Loucy (cell line): ENCODE data around the gene VANGL2.

Experiments used
- H2AFZ ChIP-seq: fragments of 200-600 bp; sonication (generic); 2 replicates; pipeline ENCODE4 v1.6.0; 2016; ENCODE audit warnings: antibody characterized with exemption, mild to moderate bottlenecking, low read length, moderate library complexity
- H3F3A ChIP-seq: fragments of 200-600 bp; 2 replicates; pipeline ENCODE4 v1.6.0; 2016; ENCODE audit warnings: antibody characterized with exemption, low read depth, mild to moderate bottlenecking
- H3K27me3 ChIP-seq: fragments of 200-600 bp; sonication (generic); 2 replicates; pipeline ENCODE4 v1.6.1; 2014; ENCODE audit warnings: low read length, mild to moderate bottlenecking; ENCODE audit not compliant: insufficient read depth, poor library complexity, severe bottlenecking
- H3K36me3 ChIP-seq: fragments of 200-600 bp; sonication (generic); 2 replicates; pipeline ENCODE4 v1.6.1; 2016; ENCODE audit warnings: low read length; ENCODE audit not compliant: insufficient read depth
- H3K4me1 ChIP-seq: fragments of 200-600 bp; sonication (generic); 2 replicates; pipeline ENCODE4 v1.5.1; 2014; ENCODE audit warnings: low read length, mild to moderate bottlenecking; ENCODE audit not compliant: insufficient read depth, poor library complexity, severe bottlenecking
- H3K4me2 ChIP-seq: fragments of 200-600 bp; sonication (generic); 2 replicates; pipeline ENCODE4 v1.6.0; 2014; ENCODE audit warnings: antibody characterized with exemption, low read length, low read depth, mild to moderate bottlenecking; ENCODE audit not compliant: poor library complexity, severe bottlenecking
- H3K4me3 ChIP-seq: fragments of 200-600 bp; sonication (generic); 2 replicates; pipeline ENCODE4 v1.5.1; 2014; ENCODE audit warnings: low read length, mild to moderate bottlenecking, mixed read lengths; ENCODE audit not compliant: poor library complexity, severe bottlenecking
- H3K79me2 ChIP-seq: fragments of 200-600 bp; sonication (generic); 2 replicates; pipeline ENCODE4 v1.6.1; 2014; ENCODE audit warnings: low read length; ENCODE audit not compliant: insufficient read depth
- H3K9ac ChIP-seq: fragments of 200-600 bp; sonication (generic); 2 replicates; pipeline ENCODE4 v1.6.0; 2014; ENCODE audit warnings: mild to moderate bottlenecking, low read depth, low read length, moderate library complexity; ENCODE audit not compliant: poor library complexity, severe bottlenecking
- H3K9me2 ChIP-seq: fragments of 200-600 bp; sonication (generic); replicated peaks from 2 replicates; pipeline ENCODE4 v1.6.1; 2016; ENCODE audit warnings: low read depth, low read length, mixed read lengths
- H3K9me3 ChIP-seq: fragments of 200-600 bp; sonication (generic); 2 replicates; pipeline ENCODE4 v1.6.1; 2014; ENCODE audit warnings: mild to moderate bottlenecking, antibody characterized with exemption, low read length, low read depth; ENCODE audit not compliant: insufficient read depth
- H4K20me1 ChIP-seq: fragments of 200-600 bp; sonication (generic); 2 replicates; pipeline ENCODE4 v1.6.0; 2014; ENCODE audit warnings: antibody characterized with exemption, low read length, mild to moderate bottlenecking; ENCODE audit not compliant: insufficient read depth, poor library complexity, severe bottlenecking
- CTCF ChIP-seq: fragments of 200-600 bp; sonication (generic); conservative IDR thresholded peaks from 2 replicates; pipeline ENCODE4 v1.5.1; 2014; ENCODE audit warnings: mild to moderate bottlenecking, antibody characterized with exemption, low read length
- EZH2phosphoT487 ChIP-seq: fragments of 200-600 bp; IDR thresholded peaks from 2 replicates; pipeline ENCODE4 v1.6.1; 2018; ENCODE audit warnings: antibody characterized with exemption, mild to moderate bottlenecking, moderate library complexity, borderline replicate concordance

VANGL2 gene

DNA sequence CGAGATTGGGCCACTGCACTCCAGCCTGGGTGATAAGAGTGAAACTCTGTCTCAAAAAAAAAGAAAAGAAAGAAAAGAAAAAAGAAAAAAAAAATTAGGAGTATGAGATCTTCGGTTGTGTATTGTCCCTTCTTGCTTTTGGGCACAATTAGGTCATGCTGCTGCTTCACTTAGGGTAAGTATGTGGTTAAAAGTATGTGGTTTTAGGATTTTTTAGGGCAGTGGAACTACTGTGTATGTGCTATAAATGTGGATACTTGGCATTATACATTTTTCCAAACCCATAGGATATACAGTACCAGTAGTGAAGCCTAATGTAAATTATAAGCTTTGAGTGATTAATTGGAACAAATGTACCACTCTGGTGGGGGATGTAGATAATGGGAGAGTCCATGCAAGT, 31.2 kb downstream of the VANGL2 start:
- no peak overlapping the region for H3K4me2 ChIP-seq

GRCh38 chr1:160432371-160432786, 32.0 kb downstream of the VANGL2 start:
- H3K9ac ChIP-seq, result no peak overlapping the region
- TF ChIP-seq EZH2phosphoT487 (no peak), CTCF (no peak)
- H3K9me3 ChIP-seq, result 0 out of 2 replicates have a peak, but pooled peaks cover 3% of the 10 kb centered on the region
- no peak overlapping the region for H2AFZ ChIP-seq
- H3K9me2 ChIP-seq, result no peaks in the 10 kb centered on the region
- H3K4me3 ChIP-seq, result no peak overlapping the region
- H3K79me2 ChIP-seq, result no peaks in the 10 kb centered on the region
- H3K36me3 ChIP-seq, result no peaks in the 10 kb centered on the region
- no peaks in the 10 kb centered on the region for H3K27me3 ChIP-seq
- H3K4me1 ChIP-seq, result peaks cover 28% of the 10 kb centered on the region
- no peaks in the 10 kb centered on the region for H3F3A ChIP-seq
- H4K20me1 ChIP-seq, result no peaks in the 10 kb centered on the region
- H3K4me2 ChIP-seq, result no peak overlapping the region

More for the DNA sequence above, 31.2 kb downstream of the VANGL2 start:
- Histone ChIP-seq H3K4me1 (peaks cover 28% of the 10 kb centered on the region), H3K79me2 (no peaks in the 10 kb centered on the region), H3K9me3 (0 out of 2 replicates have a peak, but pooled peaks cover 3% of the 10 kb centered on the region), H4K20me1 (no peaks in the 10 kb centered on the region), H3F3A (no peaks in the 10 kb centered on the region), H3K27me3 (no peaks in the 10 kb centered on the region), H3K9me2 (no peaks in the 10 kb centered on the region), H3K9ac (no peak overlapping the region), H2AFZ (no peak overlapping the region), H3K36me3 (no peaks in the 10 kb centered on the region), H3K4me3 (no peak overlapping the region)
- no peak for TF ChIP-seq CTCF
- no peak for TF ChIP-seq EZH2phosphoT487

DNA sequence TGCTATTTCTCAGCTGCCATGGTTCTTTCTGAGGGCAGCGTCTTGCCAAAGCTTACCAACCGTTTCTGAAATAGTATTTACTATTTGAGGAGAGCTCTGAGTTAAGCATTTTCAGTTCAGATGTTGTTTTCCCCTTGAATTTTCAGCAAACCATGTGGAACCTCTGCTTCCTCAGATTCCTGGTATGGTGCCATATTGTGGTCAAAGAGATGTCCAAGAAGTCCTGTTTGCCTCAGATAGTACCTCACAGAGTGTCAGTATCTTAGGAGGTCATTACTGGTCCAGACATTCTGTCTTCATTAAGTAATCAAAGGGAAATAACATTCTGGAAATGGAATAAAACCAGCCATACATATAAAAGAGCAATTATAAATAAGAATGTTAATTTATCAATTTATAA, 36.6 kb downstream of the VANGL2 start:
- no peaks in the 10 kb centered on the region for H4K20me1 ChIP-seq
- 0 out of 2 replicates have a peak, but pooled peaks cover 3% of the 10 kb centered on the region for H3K9me3 ChIP-seq
- no peak overlapping the region for H3K4me3 ChIP-seq
- H3K9ac ChIP-seq, result no peak overlapping the region
- no peak for TF ChIP-seq EZH2phosphoT487
- no peak for TF ChIP-seq CTCF
- no peak overlapping the region for H3K4me2 ChIP-seq
- no peaks in the 10 kb centered on the region for H3K9me2 ChIP-seq
- H2AFZ ChIP-seq, result no peak overlapping the region
- H3F3A ChIP-seq, result no peaks in the 10 kb centered on the region
- no peaks in the 10 kb centered on the region for H3K36me3 ChIP-seq
- H3K79me2 ChIP-seq, result no peaks in the 10 kb centered on the region
- H3K4me1 ChIP-seq, result peaks cover 7% of the 10 kb centered on the region
- H3K27me3 ChIP-seq, result no peaks in the 10 kb centered on the region
